ENCODE results near the gene EHD3.

- TF ChIP-seq POLR2A (IDR thresholded peaks at IDR 0.05; ENCODE audit: low read length) (no peak), GATA1 (IDR thresholded peaks at IDR 0.05; ENCODE audit: low read depth, low read length) (no peak)
Observed at GRCh38 chr2:31191931-31192330, 42.0 kb upstream of the EHD3 start.
